GM12878 (cell line): ENCODE results near the gene CNOT10.

Experiments
- ATF2 ChIP-seq: IDR thresholded peaks from 2 replicates; pipeline ENCODE4 v1.6.1; 2012; ENCODE audit warnings: low read length, inconsistent platforms
- CTCF ChIP-seq, 3 experiments: IDR thresholded peaks in 2 of 3; conservative IDR thresholded peaks in 1 of 3; 2 replicates each; pipeline ENCODE4 v1.5.1; 2011; ENCODE audit warnings: low read depth in 3 of 3, low read length in 3 of 3, mild to moderate bottlenecking in 3 of 3, control low read depth in 2 of 3, moderate library complexity in 2 of 3, inconsistent platforms in 1 of 3, mixed read lengths in 1 of 3; ENCODE audit not compliant: control insufficient read depth in 2 of 3, insufficient read depth in 1 of 3; ENCODE audit errors: extremely low read depth in 1 of 3
- EGR1 ChIP-seq, 2 experiments: IDR thresholded peaks; 1 replicate in 1 of 2; 2 replicates in 1 of 2; pipeline ENCODE4 v1.6.1; 2011 to 2012; ENCODE audit warnings: low read depth in 2 of 2, low read length in 2 of 2, borderline replicate concordance in 1 of 2, mild to moderate bottlenecking in 1 of 2, moderate library complexity in 1 of 2
- JUNB ChIP-seq: IDR thresholded peaks from 2 replicates; pipeline ENCODE4 v1.6.1; 2016; ENCODE audit warnings: antibody characterized with exemption, mild to moderate bottlenecking
- MXI1 ChIP-seq: fragments of 150-350 bp; IDR thresholded peaks from 2 replicates; pipeline ENCODE4 v1.6.1; 2011; ENCODE audit warnings: low read depth, mild to moderate bottlenecking, inconsistent platforms, low read length, improper control_type of control experiment
- NFYB ChIP-seq: IDR thresholded peaks from 2 replicates; pipeline ENCODE4 v1.6.1; 2011; ENCODE audit warnings: low read depth, mild to moderate bottlenecking, low read length, improper control_type of control experiment, moderate library complexity; ENCODE audit not compliant: insufficient read depth
- RUNX3 ChIP-seq: IDR thresholded peaks from 2 replicates; pipeline ENCODE4 v1.6.1; 2012; ENCODE audit warnings: low read length, inconsistent platforms
- SMC3 ChIP-seq: IDR thresholded peaks from 2 replicates; pipeline ENCODE4 v1.6.1; 2011; ENCODE audit warnings: low read length, improper control_type of control experiment, borderline replicate concordance
- STAT1 ChIP-seq: fragments of 450-650 bp; conservative IDR thresholded peaks from 2 replicates; pipeline ENCODE4 v1.6.1; 2014; ENCODE audit warnings: antibody characterized with exemption, mild to moderate bottlenecking
- USF2 ChIP-seq: IDR thresholded peaks from 2 replicates; pipeline ENCODE4 v1.6.1; 2011; ENCODE audit warnings: low read depth, low read length, improper control_type of control experiment, borderline replicate concordance
- ZNF207 ChIP-seq: fragments of 450-650 bp; IDR thresholded peaks from 2 replicates; pipeline ENCODE4 v1.6.1; 2014; ENCODE audit warnings: antibody characterized with exemption, mild to moderate bottlenecking, borderline replicate concordance

GRCh38 chr3:32706348-32707025 is 21.5 kb downstream of the CNOT10 start:
- TF ChIP-seq CTCF (IDR thresholded peaks at IDR 0.05 in 2 of 3, conservative IDR thresholded peaks at IDR 0.05 in 1 of 3; ENCODE audit: control insufficient read depth in 2 of 3, extremely low read depth in 1 of 3, insufficient read depth in 1 of 3, low read depth in 3 of 3, low read length in 3 of 3) (no peak), SMC3 (no peak), RUNX3 (no peak), ZNF207 (no peak), NFYB (no peak), JUNB (no peak), STAT1 (no peak), EGR1 (IDR thresholded peaks at IDR 0.05; ENCODE audit: borderline replicate concordance in 1 of 2, low read depth in 2 of 2, low read length in 2 of 2) (no peak), MXI1 (no peak), USF2 (no peak), ATF2 (no peak)
